ENCODE results near the gene SAMD11.

The SAMD11 gene

DNA sequence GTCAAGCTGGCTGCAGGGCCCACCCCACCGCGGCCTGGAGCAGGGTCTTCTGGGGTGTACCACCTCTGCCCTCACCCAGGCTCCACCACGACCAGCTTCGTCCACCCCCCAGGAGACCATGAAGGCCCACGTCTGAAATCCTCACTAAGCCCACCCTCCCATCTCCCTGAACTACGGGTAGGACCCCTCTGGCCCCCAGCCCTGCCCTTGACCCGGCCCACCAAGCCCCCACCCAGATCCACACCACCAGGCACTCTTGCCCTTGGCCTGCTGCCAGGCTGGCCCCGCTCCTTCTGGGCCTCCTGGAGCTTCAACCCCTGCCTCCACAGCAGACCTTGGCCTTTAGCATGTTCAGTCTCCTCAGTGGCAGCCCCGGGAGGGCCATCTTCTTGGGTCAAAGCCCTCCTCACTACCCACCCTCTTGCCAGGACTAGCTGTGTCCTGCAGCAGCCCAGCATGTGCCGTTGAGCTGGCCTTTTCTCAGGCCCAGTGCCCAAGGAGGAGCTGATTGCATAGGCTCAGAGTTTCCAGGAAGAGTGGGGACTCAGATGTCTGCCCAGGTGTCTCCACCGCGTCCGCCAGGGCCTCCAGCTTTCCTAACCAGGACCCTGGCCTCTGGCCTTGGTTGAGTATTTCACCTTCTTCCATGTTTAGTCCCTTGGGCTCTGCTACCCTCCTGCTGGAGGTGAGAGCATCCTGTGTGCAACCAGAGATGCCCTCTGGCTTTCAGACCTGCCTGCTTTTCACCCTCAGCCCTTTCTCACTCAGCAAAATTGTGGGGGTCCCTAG is 17.7 kb upstream of the SAMD11 start:
- no peak for DNase-seq

DNA sequence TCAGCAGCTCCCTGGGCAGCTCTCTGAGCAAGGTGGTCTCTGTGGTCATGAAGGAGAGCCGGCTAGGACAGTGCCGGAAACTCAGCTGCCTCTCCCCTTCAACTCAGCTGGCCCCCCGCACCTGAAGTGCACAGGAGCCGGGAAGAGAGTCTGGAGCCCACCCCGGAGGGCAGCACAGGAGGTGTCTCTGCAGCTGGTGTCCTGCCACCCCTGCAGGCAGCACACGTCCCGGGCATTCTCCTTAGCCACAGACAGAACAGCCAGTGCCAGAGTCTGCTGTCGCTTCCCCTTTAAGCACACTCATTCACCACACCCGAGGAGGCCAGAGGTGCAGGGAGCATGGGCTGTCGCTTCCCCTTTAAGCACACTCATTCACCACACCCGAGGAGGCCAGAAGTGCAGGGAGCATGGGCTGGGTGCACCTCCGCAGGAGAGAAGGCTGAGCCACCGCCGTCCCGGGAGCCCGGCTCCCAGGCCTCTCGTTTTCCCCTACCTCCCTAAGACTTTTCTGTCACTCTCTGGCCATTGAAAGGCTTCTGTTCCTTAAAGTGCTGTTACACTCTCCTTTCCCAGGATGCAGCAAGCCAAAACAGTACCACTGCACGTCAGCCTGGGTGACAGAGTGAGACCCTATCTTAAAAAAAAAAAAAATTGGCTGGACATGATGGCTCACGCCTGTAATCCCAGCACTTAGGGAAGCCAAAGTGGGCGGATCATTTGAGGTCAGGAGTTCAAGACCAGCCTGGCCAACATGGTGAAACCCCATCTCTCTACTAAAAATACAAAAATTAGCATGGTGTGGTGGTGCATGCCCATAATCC is 16.9 kb upstream of the SAMD11 start:
- no peak for DNase-seq

DNA sequence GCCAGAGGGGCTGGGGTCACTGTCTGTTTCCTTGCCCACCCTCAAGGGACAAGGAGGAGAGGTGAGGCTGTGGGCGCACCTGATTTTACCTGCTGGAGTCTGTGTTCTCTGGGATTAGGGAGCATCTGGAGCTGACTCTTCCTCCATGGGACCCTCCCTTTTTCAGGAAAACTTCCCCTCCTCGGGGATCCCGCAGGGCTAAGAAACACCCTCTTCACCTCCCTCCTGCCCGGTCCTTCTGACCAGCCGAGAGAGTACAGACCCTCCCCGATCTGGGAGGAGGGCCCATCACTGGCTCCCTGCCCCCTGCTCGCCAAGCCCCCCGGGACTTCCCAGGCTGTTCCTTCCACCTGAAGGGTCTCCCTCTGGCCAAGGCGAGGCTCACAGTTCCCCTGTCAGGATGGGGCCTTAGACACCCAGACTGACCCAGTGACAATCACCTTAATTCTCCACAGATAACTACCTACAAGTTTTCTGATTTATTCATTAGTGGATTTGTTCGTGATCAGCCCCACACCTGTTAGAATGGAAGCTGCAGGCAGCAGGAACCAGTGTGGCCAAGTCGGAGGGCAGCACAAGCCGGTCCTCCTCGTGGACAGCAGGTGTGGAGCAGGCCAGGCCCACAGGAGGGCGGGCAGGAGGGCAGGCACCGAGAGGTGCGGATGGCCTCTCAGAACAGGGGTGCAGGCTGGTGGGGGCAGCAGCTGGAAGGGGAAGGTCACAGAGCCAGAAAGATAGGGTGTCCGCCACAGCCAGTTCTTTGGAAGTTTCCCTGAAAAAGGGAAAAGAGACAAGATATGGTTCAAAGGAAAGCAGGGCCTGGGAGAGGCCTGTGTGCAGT is 15.9 kb upstream of the SAMD11 start:
- no peak for DNase-seq

DNA sequence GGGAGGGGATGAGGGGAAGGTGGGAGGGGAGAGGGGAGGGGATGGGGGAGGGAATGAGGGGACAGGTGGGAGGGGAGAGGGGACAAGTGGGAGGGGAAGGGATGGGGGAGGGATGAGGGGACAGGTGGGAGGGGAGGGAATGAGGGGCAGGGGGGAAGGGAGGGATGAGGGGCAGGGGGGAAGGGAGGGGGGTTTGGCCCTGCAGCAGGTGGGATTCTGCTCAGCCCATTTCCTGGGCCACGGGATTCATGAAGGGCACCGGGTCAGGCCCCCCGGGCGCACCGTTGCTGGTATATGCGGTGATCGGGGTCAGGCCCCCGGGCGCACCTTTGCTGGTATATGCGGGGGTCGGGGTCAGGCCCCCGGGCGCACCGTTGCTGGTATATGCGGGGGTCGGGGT is 15.1 kb upstream of the SAMD11 start:
- DNase-seq = no peak

DNA sequence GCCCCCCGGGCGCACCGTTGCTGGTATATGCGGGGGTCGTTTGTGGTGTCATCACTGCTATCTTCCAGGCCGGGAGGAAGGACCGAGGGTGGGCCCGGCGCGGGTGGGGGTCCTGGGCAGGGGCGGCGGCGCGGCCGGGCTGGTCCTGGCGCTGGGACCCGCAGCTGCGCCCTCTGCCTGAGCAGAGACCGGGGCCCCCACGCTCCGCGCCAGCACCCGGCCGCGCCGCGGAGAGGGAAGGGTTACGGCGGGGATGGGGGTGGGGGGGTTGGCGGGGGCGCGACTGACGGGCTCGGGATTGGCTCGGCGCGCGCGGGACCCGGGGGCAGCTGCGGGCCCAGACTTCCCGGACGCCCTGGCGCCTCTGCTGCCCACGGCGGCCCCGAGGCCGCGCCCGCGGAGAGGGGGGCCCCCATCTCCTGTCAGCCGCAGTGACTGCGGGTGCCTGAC is 13.8 kb upstream of the SAMD11 start:
- no peak for DNase-seq

DNA sequence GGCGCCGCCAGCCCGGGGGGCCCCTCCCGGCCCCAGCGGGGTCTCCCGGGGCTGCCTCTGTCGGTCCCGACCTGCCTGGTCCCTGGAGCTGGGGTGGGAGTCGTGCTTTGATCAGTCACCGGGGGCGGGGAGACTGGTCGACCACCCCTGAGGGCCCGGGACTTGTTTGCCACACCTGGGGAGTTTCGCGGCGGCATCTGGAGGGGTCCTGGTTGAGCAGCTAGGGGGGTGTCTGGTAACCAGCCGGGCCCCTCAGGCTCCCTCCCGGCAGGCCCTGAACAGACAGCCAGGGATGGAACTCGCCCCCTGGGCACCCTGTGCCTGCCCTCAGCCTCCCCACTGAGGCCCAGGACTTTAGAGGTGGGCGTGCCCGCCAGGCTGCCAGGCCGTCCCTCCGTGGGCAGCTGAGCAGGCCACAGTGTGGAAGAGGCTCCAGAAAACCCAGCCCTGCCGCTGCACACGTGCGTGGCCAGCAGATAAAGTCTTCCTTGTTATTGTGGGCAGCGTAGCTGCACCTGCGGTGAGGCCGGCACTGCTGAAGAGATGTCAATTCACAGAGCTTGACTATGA is 13.3 kb upstream of the SAMD11 start:
- no peak for DNase-seq

DNA sequence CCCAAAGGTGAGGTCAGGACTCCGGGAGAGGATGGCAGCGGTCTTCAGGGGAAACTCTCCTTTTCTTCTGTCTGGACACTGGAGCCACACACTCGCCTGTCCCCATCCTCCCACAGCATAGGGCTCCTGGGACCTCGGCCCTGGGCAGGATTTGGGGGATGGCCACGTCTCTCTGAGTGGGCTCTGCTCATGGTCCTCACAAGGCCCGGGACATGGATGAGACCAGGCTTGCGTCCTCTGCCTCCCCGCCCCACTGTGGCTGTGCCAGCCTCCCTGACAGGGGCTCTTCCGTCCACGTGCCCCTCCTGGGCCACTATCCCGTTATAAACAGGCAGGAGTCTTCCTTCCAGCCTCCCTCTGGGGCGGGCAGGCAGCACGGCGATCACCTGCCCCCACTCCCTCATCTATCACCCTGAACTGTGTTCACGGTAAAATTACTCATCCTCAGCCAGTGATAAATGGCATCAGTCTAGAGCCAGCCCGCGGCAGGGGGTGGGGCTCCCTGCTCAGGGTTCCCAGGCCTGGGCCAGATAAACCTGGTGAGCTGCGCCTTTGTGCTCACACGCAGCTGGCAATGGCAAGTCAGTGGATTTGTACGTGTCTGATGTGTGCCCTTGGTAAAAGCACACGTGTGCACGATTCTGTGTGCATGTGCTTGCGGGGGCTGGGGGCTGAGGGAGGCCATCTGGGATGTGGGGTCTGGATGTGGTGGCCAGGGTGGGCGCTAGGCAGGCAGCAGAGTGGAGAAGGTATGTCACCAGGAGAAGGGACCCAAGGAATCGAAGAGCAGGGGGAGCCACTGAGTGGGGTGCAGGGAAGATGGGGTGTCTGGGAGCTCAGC is 12.6 kb upstream of the SAMD11 start:
- peak; percentile 35 for DNase-seq

DNA sequence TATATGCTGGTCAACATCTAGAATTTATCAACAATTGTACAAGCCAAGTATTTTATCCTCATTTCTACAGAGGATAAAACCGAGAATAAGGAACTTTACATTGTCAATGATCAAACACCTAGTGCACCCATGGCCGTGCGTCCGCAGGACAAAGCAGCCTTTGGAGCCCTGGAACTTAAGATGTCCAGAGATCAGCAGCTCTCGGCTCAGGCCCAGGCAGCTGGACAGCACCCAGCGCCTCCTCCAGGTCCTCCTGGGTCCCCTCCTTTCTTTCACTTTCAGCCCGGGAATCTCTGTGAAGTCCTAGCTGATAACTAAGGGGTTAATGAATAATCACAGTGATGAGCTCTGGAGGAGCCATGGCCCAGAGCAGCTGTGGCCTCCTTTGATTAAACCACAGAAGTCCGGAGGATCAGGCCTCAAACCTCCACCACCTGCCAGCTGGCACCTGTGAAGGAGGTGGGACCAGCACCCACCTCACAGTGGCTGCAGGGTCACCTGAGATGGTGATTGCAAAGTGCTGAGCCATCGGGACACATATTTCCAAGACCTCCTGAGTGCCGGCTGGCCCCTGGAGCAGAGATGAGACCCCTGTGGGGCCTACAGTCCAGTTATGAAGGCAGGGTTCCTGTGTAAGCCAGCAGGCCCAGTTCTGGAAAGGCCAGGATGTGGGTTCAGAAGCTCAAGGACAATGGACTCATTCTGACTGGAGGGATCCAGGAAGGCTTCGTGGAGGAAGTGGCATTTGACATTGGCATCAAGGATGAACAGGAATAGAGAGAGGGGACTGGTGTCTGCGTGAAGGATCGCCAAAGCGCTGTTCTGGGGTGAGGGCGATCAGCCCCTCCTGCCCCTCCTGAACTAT is 11.6 kb upstream of the SAMD11 start:
- DNase-seq = no peak

DNA sequence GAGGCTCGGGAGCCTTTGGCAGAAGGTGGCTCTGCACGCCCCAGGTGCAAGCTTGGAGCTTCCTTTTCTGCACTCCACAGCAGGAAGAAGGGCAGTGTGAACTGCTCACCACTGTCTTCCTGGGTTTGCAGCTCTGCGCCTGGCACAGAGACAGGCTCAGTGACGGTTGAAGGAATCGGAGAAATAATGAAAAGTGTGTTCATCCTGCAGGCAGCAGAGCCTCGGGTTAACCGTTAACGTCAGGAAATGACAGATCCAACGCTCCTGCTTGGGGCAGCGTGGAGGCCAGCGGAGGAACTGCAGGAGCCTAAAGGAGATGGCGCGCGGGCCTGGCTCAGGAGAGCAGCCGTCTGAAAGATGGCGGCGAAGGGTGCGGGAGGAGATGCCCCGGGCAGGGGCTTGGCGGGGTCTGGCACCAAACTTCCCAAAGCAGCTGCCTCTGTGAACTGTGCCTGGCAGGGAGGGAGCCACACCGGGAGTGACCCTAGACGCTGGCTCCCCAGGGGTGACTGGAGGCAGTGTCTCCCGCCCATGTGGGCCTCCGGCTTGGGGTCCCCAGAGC is 10.9 kb upstream of the SAMD11 start:
- no peak for DNase-seq

DNA sequence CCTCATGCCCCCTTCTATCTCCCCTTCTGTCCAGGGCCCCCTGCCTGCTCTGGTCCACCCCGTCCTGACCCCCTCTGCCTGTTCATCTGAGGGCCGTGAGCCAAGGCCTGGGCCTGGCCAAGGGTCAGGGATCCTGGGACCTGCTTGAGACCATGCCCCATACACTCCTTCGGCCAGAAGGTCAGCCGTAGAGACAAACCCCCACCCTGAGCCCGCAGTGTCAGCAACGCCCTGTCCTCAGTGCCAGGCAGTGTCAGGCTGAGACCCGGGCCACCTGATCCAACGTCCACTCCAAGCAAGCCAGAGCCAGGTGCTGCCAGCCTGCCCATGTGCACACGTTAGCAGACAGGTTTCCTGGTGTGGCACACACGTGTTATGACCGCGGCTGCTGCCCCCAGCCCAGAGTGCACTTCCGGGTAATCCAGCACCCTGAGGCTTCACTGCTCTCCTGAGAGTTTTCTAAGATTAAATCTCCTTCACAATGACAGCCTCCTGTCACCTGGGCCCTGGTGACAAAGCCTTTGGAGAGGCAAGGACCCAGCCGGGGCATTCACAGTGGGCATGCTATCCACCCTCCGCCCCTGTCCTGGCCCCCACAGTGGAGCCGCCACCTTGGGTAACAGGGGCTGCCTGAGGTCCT is 10.1 kb upstream of the SAMD11 start:
- DNase-seq = no peak

DNA sequence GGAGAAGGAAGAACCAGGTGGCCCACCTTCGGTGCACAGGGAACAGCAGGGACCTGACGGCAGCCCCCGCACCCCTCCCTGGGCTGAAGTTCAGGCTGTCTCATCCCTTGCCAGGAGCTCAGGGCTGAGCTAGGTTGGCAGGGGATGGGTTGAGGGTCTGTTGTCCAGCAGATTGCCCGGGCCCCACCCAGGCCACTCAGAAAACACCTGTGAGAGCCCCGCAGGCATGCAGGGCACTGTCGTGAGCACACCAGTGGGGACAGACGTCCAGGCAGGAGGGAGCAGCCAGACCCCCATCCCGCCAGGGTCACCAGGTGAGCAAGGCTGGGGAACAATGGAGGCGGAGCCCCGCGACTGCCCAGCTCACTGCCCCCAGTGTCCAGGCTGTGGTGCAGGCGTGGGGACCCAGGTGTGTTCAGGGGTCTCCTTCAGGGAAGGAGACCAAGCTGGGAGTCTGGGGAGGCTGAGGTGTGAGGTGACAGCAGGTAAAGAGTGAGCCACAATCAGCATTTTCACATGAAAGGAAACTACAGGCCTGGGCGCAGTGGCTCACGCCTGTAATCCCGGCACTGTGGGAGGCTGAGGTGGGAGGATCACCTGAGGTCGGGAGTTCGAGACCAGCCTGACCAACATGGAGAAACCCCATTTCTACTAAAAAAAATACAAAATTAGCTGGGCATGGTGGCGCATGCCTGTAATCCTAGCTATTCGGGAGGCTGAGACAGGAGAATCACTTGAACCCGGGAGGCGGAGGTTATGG is 9.4 kb upstream of the SAMD11 start:
- no peak for DNase-seq

DNA sequence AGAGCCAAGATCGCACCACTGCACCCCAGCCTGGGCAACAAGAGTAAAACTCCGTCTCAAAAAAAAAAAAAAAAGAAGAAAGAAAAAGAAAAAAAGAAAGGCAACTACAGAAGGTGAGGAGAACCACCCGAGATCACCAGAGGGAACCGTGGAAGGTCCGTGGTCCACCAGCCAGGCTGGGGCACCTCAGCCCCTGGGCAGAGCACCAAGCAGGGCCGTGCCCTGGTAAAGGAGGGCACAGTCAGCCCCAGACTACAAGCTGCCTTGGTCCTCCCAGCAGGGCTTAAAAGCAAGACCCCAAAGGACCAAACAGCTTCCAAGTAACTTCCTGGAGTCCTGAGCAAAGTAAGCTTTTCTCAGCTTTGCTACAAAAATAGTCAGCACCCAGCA is 8.8 kb upstream of the SAMD11 start:
- DNase-seq = no peak

DNA sequence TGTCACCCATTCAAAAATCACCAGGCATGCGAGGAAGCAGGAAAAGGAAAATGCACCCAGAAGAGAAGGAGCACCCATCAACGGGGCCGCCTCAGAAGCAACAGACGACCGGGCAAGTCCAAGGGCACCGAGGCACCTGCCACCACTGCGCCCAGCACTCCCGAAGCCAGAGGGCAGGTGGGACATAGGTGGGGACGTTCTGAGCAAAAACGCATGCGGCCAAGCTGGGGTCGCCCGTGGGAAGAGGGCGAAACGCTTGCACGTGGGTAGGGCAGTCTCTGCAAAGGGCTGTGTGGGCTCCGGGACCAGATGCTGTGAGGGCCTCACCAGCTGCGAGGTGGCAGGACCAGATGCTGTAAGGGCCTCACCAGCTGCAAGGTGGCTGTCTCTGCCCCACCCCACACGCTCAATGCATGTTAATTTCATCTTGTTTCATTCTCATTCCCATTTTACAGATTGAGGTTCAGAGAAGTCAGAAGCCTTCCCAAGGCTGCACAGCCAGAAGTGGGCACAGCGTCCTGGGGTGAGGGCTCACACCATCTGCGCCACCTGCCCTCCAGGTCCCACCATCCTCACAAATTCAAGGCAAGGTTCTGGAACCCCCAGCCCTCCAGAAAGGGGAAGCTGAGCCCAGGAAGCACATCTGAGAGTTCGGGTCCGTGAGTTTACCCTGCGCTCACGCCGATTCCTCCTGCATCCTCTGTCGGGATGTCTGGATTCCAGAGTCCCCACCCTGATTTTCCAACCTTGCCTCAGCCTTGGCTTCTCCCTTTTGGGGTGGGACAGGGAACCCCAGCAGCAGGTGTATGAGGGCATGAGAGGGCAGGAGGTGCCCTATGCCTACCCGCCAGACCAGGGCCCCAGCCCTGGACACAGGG is 8.2 kb upstream of the SAMD11 start:
- no peak for DNase-seq

DNA sequence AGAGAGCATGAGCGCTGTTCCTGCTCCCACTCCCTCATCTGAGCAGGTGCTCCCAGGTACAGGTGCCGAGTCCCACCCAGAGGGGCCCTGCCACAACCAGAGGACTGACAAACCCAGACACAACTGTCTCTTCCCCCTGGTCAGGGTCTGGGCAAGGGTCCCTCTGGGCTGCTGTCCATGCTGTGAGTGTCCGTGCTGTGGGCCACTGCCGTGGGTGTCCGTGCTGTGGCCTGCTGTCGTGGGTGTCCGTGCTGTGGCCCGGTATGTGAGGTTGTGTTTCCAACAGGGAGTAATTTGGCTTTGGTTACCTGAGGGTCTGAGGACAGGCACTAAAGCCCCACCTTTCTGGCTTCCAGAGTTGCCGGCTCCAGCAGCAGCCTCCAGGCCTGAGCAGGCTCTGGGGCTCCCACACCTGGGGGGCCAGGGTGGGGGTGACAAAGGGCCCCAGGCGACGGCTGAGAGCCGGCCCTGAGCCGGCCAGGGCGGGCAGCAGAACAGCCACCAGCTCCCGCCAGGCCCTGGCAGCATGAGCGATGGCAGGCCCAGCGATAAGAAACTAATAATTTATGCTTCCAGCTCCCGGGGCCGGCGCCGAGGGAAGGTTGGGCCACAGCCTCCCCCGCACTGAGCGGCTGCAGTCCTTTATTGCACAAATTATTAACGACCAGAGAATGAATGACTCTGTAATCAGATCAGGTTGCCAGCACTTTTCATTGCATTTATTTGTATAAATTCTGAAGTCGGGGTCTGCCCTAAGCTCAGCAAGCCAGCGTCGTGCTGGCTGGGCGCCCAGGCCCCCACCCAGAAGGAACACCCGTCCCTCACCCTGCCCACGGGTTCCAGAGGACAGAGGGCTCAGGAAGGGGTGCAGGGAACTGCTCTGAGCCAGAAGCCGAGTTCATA is 7.3 kb upstream of the SAMD11 start:
- no peak for DNase-seq

DNA sequence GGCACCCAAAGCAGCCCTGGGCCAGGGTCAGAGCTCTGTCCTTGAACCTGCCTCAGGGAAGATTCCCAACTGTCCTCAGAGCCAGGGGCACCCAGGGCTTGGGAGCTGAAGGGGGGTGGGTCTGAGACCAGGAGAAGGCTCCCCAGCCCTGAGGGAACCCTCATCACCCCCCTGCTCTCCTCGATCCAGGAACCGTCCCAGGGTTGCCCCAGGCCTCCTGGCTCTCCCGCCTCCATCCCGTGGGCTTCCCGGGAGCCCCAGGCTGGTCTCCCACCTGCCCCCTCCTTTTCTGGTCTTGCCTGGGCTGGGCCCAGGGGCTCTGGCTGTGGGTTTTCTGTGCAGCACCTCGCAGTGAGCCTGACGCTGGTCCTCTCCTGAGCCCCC is 6.7 kb upstream of the SAMD11 start:
- DNase-seq = no peak

DNA sequence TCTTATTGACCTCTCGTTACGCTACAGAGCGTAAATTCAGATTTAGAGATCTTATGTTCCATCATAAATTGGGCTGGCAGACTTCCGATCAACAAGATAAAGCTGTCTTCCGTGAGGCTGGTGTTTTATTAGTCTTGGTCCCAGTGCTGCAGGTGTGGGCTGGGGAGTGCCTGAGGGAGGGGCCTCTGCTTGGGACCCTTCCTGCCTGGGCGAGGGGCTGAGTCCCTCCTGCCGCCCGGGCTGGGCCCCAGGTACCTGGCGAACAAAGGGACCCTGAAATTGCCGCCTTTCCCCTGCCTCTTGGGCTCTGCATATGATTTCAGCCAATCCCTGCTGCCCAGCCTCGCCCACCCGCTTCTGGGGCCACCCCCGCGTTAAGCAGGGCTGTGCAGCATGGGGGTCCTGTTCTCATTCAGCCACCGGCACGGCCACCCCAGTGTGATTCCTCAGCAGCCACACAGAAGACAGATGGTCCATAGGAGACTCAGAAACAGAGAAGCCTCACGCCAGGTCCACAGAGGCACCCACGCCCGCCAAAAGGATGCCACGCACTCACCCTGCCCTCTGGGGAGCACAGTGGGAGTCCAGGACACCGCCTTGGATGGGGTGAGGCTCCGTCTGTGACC is 6.1 kb upstream of the SAMD11 start:
- no peak for DNase-seq

DNA sequence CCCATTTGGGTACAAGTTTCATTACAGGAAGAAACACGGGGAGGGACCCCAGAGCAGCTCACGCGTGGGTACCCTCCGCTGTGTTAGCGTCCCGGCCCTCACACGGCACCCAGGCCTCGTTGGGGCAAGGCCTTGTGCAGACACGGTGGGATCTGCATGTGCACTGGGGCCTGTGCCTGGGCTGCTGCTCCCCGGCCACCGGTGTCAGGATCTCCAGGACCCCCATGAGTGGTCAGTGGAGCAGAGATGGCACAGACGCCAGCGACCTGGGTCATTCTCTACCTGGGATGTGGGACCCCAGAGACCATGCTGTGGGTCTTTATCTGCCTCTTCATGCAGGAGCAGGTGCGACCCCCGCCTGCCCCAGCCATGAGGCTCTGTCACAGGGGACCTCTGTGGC is 5.4 kb upstream of the SAMD11 start:
- no peak for DNase-seq
